Common myeloid progenitor, CD34-positive (primary cell): ENCODE measurements around the gene TM2D1.

ENCODE experiments used
- CTCF ChIA-PET: fragments of 350-600 bp; sonication (Branson Sonifier 250); formaldehyde crosslinking; loops from one replicate; lab custom pipeline; 2021; ENCODE audit warnings: antibody characterized with exemption; lab: Charles Lee
- POLR2A ChIA-PET: fragments of 350-600 bp; sonication (Branson Sonifier 250); formaldehyde crosslinking; loops from one replicate; lab custom pipeline; 2021; ENCODE audit warnings: antibody characterized with exemption; lab: Charles Lee
- DNase-seq, 3 donors: peaks; one replicate each; pipeline versions ENCODE4 v3.0.0 to v3.0.0-alpha.2; 2013
- H3K27ac ChIP-seq, 2 experiments: 1 replicate in 1 of 2; 2 replicates in 1 of 2; pipeline ENCODE4 v1.7.0; 2013; ENCODE audit warnings: inconsistent platforms in 2 of 2, low read length in 2 of 2, mild to moderate bottlenecking in 2 of 2, low read depth in 1 of 2, moderate library complexity in 1 of 2; ENCODE audit not compliant: severe bottlenecking in 2 of 2, insufficient read depth in 1 of 2, poor library complexity in 1 of 2
- H3K27me3 ChIP-seq, 5 experiments: replicated peaks in 2 of 5; 1 replicate in 3 of 5; 2 replicates in 2 of 5; pipeline versions ENCODE4 v1.6.1 to v1.7.0; 2013; ENCODE audit warnings: low read length in 4 of 5, mild to moderate bottlenecking in 2 of 5, moderate library complexity in 2 of 5, inconsistent platforms in 1 of 5; ENCODE audit not compliant: insufficient read depth in 5 of 5, control insufficient read depth in 4 of 5
- H3K36me3 ChIP-seq, 4 experiments: 1 replicate in 2 of 4; 2 replicates in 2 of 4; pipeline versions ENCODE4 v1.6.1 to v1.7.0; 2013; ENCODE audit warnings: low read length in 3 of 4, control low read depth in 1 of 4, mild to moderate bottlenecking in 1 of 4; ENCODE audit not compliant: control insufficient read depth in 4 of 4, insufficient read depth in 4 of 4
- H3K4me1 ChIP-seq, 4 experiments: 1 replicate in 3 of 4; 2 replicates in 1 of 4; pipeline versions ENCODE4 v1.6.1 to v1.7.1; 2013; ENCODE audit warnings: low read length in 3 of 4, mild to moderate bottlenecking in 3 of 4, control low read depth in 1 of 4, inconsistent platforms in 1 of 4, moderate library complexity in 1 of 4; ENCODE audit not compliant: control insufficient read depth in 4 of 4, insufficient read depth in 4 of 4; ENCODE audit errors: control extremely low read depth in 1 of 4
- H3K4me3 ChIP-seq, 7 experiments: 1 replicate in 4 of 7; 2 replicates in 3 of 7; pipeline versions ENCODE4 v1.5.1 to v1.7.0; 2013; ENCODE audit warnings: mild to moderate bottlenecking in 7 of 7, low read length in 6 of 7, moderate library complexity in 6 of 7, inconsistent platforms in 2 of 7, low read depth in 2 of 7, control low read depth in 1 of 7; ENCODE audit not compliant: insufficient read depth in 4 of 7, control insufficient read depth in 1 of 7; ENCODE audit errors: extremely low read depth in 1 of 7
- H3K9me3 ChIP-seq, 5 experiments: 1 replicate in 4 of 5; 2 replicates in 1 of 5; pipeline versions ENCODE4 v1.6.1 to v1.7.1; 2013; ENCODE audit warnings: low read length in 4 of 5, mild to moderate bottlenecking in 2 of 5, inconsistent platforms in 1 of 5, low read depth in 1 of 5, moderate library complexity in 1 of 5; ENCODE audit not compliant: control insufficient read depth in 4 of 5, insufficient read depth in 2 of 5; ENCODE audit errors: control extremely low read depth in 1 of 5
- WGBS: methylation state at CpG from one replicate; pipeline ENCODE4 v1.1.5; 2013; ENCODE audit not compliant: insufficient coverage; 5-methylcytosine and 5-hydroxymethylcytosine counted together

Gene TM2D1

DNA sequence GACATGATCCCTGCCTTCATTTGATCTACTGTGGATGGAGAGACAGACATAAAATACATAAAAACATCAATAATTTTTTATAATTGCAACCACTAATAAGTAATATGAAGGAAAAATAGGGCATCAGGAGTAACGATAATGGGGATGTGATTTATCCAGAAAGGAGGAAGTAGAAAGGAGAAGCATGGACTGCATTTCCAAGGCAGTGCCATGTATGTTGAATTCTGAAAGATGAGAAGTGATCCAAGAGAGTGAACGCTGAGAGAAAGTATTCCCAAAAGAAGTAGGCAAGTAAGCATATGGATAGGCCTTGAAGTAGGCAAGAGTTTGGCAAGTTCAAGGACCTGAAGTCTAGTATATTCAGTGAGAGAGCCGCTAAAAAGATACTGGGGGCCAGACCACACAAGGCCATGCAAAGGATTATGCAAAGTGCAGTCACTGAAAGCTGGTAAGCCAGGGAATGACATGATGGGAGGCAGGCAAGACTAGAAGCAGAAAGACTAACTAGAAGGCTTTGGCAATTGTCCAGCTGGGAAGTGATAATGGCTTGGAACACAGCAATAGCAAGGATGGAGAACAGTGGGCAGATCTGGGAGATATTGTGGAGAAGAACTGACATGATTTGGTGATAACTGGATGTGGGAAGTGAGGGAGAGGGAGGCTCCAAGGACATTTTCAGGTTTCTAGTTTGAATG is 85.9 kb downstream of the TM2D1 start:
- CTCF ChIA-PET = interaction anchor here (0.7 to 1.5 kb wide), 3 partner anchors 9 to 51 kb away, joined by 3 to 9 read pairs (median 3); no protein-coding TSS in a partner anchor
- H3K27me3 ChIP-seq = no peaks in the 10 kb centered on the region
- H3K27ac ChIP-seq = no peak overlapping the region
- H3K4me3 ChIP-seq = no peak overlapping the region
- WGBS = 87% methylated on average over 3 of the region's 3 CpGs
- DNase-seq = no peak
- peaks cover 4 to 44% (median 27%) of the 10 kb centered on the region in 4 experiments for H3K4me1 ChIP-seq
- H3K9me3 ChIP-seq = no peaks in the 10 kb centered on the region
- POLR2A ChIA-PET = no interaction called here
- H3K36me3 ChIP-seq = no peaks in the 10 kb centered on the region

DNA sequence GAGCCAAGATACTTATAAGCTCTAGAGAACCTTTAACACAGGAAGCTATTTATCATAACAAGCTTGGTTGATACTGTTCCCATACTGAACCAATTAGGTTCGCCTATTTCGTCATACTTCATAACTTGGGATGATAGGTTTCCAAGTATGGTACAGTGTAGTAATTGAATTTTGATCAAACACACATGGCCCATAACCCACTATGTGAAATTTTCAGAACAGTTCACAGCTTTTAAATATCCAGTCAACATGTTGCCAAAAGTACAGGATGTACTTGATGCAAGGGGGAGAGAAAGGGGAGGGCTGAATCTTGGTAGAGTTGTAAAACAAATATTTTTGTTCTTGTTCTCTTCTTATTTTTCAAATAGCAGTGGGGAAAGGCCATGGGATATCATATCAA is 86.6 kb downstream of the TM2D1 start:
- Histone ChIP-seq H3K36me3 (no peaks in the 10 kb centered on the region), H3K27ac (no peak overlapping the region), H3K9me3 (no peaks in the 10 kb centered on the region), H3K27me3 (no peaks in the 10 kb centered on the region), H3K4me1 (peaks cover 4 to 48% (median 27%) of the 10 kb centered on the region in 4 experiments), H3K4me3 (no peak overlapping the region)
- CTCF ChIA-PET = no interaction called here
- WGBS = no CpG with 5 or more reads among the region's 2 CpGs
- DNase-seq = no peak
- POLR2A ChIA-PET = no interaction called here

DNA sequence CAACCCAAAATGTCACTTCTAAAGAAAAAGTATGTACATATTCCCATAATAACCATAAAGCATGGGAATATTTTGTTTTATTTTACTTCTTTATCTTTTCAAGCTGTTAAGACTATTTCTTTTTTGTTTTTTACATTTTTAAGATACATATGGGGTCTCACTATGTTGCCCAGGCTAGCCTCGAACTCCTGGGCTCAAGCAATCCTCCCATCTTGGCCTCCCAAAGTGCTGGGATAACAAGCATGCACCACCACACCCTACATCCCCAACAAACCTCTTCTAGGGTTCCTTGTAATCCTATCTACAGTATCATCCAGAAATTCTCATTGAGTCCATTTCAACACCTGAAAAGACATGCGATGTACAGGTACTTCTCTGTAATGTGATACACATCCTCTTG is 87.5 kb downstream of the TM2D1 start:
- ChIA-PET POLR2A (no interaction called here), CTCF (no interaction called here)
- WGBS = 82% methylated on average over 1 of the region's 2 CpGs
- Histone ChIP-seq H3K27me3 (no peaks in the 10 kb centered on the region), H3K4me1 (peaks cover 4 to 41% (median 22%) of the 10 kb centered on the region in 4 experiments), H3K36me3 (no peaks in the 10 kb centered on the region), H3K4me3 (no peak overlapping the region), H3K9me3 (no peaks in the 10 kb centered on the region), H3K27ac (no peak overlapping the region)
- DNase-seq = no peak

DNA sequence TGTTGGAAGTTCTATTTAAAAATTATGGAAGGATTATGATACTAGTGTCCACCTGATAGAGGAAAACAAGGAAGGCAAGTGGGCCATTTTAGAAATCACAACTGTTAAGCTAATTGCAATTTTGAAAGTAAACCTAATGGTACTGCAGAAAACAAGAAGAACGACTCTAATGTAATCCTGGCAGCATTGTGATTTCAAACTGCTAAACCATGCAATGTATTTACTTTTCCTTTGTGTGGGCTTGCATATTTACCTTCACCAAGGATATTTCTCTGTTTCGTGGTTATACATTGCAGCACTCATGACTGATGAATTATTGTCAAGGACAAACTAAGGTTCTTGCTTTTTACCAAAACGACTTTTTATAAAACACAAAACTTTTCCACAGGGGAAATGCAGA is 88.1 kb downstream of the TM2D1 start:
- ChIA-PET POLR2A (no interaction called here), CTCF (no interaction called here)
- Histone ChIP-seq H3K27me3 (no peaks in the 10 kb centered on the region), H3K9me3 (no peaks in the 10 kb centered on the region), H3K4me3 (peak overlapping the region in 1 of 7 experiments; percentile 39), H3K27ac (no peak overlapping the region), H3K4me1 (peaks cover 0 to 34% (median 15%) of the 10 kb centered on the region in 4 experiments), H3K36me3 (no peaks in the 10 kb centered on the region)
- 40% methylated on average over 1 of the region's 3 CpGs for WGBS
- DNase-seq = peak in 2 of 3 donors; percentile 17 to 40

DNA sequence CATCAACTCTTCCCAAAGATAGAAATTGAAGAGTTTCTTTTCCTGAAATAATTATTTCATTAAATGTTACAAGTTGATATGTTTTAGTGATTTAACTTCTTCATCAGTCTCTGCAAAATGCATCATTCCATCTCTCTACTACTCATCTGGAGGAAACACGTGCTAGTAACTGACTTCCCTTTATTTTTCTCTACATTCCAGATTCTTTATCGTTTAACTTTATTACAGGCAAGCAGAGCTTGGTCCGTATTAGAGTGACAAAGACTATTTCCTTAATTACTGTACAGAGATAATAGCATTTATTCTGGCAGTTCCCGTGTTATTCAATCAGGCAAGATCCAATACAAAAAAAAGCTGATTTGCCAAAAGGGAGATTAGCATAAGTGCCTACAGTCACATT is 88.6 kb downstream of the TM2D1 start:
- H3K9me3 ChIP-seq = no peaks in the 10 kb centered on the region
- ChIA-PET POLR2A (no interaction called here), CTCF (interaction anchor here (1.4 kb wide), 1 partner anchor 13 kb away, joined by 3 read pairs; no protein-coding TSS in a partner anchor)
- no peak overlapping the region for H3K27ac ChIP-seq
- H3K27me3 ChIP-seq = no peaks in the 10 kb centered on the region
- H3K4me1 ChIP-seq = peaks cover 0 to 31% (median 12%) of the 10 kb centered on the region in 4 experiments
- H3K4me3 ChIP-seq = peak overlapping the region in 1 of 7 experiments; percentile 18
- no peaks in the 10 kb centered on the region for H3K36me3 ChIP-seq
- DNase-seq = peak; percentile 15 to 72 (median 51)
- WGBS = no CpG with 5 or more reads among the region's 4 CpGs

DNA sequence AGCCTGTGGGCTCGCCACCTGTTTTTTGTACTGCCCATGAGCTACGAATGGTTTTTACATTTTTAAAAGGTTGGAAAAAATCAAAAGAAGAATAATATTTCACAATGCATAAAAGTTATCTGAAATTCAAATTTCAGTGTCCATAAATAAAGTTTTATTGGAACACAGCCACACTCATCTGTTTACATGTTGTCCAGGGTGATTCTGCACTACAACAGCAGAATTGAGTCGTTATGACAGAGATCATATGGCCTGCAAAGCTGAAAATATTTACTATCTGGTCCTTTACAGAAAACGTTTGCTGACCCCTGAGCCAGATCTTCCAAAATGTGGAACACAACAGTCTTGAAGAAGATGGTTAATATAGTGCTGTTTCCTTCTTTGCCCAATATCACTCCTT is 89.4 kb downstream of the TM2D1 start:
- POLR2A ChIA-PET = no interaction called here
- CTCF ChIA-PET = interaction anchor here (1.4 kb wide), 1 partner anchor 14 kb away, joined by 3 read pairs; no protein-coding TSS in a partner anchor

DNA sequence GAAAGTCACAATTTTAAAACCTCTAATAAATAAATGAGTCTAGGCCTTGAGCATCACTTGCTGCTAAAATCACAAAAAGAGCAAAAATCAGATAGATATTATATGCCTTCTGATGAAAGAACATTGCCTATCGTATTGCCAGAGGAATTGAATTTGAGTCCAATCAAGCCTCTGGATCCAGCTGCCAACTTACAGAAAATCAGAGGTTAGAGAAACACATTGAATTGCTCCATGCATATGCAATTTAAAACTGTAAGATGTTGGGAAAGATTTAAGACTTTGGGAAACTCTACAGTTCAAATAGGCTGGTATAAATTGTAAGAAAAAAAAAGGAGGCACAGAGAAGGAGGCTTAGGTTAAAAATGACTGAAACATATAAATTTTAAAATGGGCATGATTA is 93.5 kb downstream of the TM2D1 start:
- DNase-seq = no peak
- no peaks in the 10 kb centered on the region for H3K27me3 ChIP-seq
- H3K27ac ChIP-seq = no peak overlapping the region
- no peaks in the 10 kb centered on the region for H3K36me3 ChIP-seq
- POLR2A ChIA-PET = no interaction called here
- peaks cover 0 to 13% (median 2%) of the 10 kb centered on the region in 4 experiments for H3K4me1 ChIP-seq
- H3K4me3 ChIP-seq = no peak overlapping the region
- CTCF ChIA-PET = interaction anchor here (1.5 kb wide), 1 partner anchor 11 kb away, joined by 7 read pairs; no protein-coding TSS in a partner anchor
- no peaks in the 10 kb centered on the region for H3K9me3 ChIP-seq
- WGBS = 100% methylated on average over 1 of the region's 1 CpG

More for the DNA sequence above, 89.4 kb downstream of the TM2D1 start:
- Histone ChIP-seq H3K36me3 (no peaks in the 10 kb centered on the region), H3K9me3 (no peaks in the 10 kb centered on the region), H3K4me3 (no peak overlapping the region), H3K27me3 (no peaks in the 10 kb centered on the region), H3K4me1 (peaks cover 0 to 23% (median 5%) of the 10 kb centered on the region in 4 experiments), H3K27ac (no peak overlapping the region)
- whole genome bisulfite sequencing = 88% methylated on average over 1 of the region's 4 CpGs
- no peak for DNase-seq
